T-cell (primary cell): Measurements from ENCODE around the gene LUZP2. TPM values are rescaled to one million over a fixed set of nuclear protein-coding genes. Genes with fewer than 3 reads are reported as not detected.

Experiments
- ATAC-seq, 4 experiments: fragments of 200-7000 bp in 3 of 4; fragments of 150-1000 bp in 1 of 4; cut with Tn5 transposase; replicated peaks in 1 of 4; 1 replicate in 3 of 4; 2 replicates in 1 of 4; pipeline ENCODE4 v1.10.0; 2021; ENCODE audit warnings: moderate library complexity in 3 of 4, mild to moderate bottlenecking in 2 of 4, moderate number of reproducible peaks in 1 of 4
- CTCF ChIA-PET, 2 donors: fragments of 300-600 bp; sonication (Branson Sonifier 250); formaldehyde crosslinking; loops; one replicate each; lab custom pipeline; 2022; ENCODE audit warnings: antibody characterized with exemption in 2 of 2; lab: Charles Lee
- POLR2A ChIA-PET, 2 donors: fragments of 300-600 bp; sonication (Branson Sonifier 250); formaldehyde crosslinking; loops; one replicate each; lab custom pipeline; 2022; ENCODE audit warnings: antibody characterized with exemption in 2 of 2; lab: Charles Lee
- DNase-seq, 35 experiments: peaks; one replicate each; pipeline versions ENCODE4 v3.0.0 to v3.0.0-alpha.2; 2013 to 2023
- H3K27ac ChIP-seq: one replicate; pipeline ENCODE4 v1.5.1; 2013; ENCODE audit warnings: low read length
- H3K27me3 ChIP-seq, 2 experiments: replicated peaks in 1 of 2; 1 replicate in 1 of 2; 2 replicates in 1 of 2; pipeline versions ENCODE4 v1.6.1 to v1.7.0; 2013; ENCODE audit warnings: low read length in 1 of 2, mixed read lengths in 1 of 2; ENCODE audit not compliant: control insufficient read depth in 2 of 2, insufficient read depth in 2 of 2; ENCODE audit errors: extremely low read depth in 1 of 2
- H3K36me3 ChIP-seq, 2 donors: 1 replicate in 1 of 2; 2 replicates in 1 of 2; pipeline versions ENCODE4 v1.6.1 to v1.7.0; 2013; ENCODE audit warnings: low read length in 1 of 2; ENCODE audit not compliant: control insufficient read depth in 2 of 2, insufficient read depth in 1 of 2; ENCODE audit errors: extremely low read depth in 1 of 2
- H3K4me1 ChIP-seq, 2 experiments: 1 replicate in 1 of 2; 2 replicates in 1 of 2; pipeline versions ENCODE4 v1.6.1 to v1.7.0; 2013; ENCODE audit warnings: low read length in 2 of 2, mixed read lengths in 1 of 2; ENCODE audit not compliant: insufficient read depth in 2 of 2, control insufficient read depth in 1 of 2; ENCODE audit errors: extremely low read depth in 1 of 2
- H3K4me3 ChIP-seq, 2 donors: 1 replicate in 1 of 2; 2 replicates in 1 of 2; pipeline versions ENCODE4 v1.5.1 to v1.7.0; 2013; ENCODE audit warnings: mild to moderate bottlenecking in 2 of 2, low read length in 1 of 2, moderate library complexity in 1 of 2; ENCODE audit not compliant: control insufficient read depth in 1 of 2; ENCODE audit errors: extremely low read depth in 1 of 2
- H3K9me3 ChIP-seq: 2 replicates; pipeline ENCODE4 v1.7.0; 2013
- H3K27ac Mint-ChIP-seq, 2 donors: one replicate each; pipeline ENCODE4 v1.8.0; 2020 to 2021; ENCODE audit warnings: mild to moderate bottlenecking in 2 of 2, mixed read lengths in 2 of 2
- H3K27me3 Mint-ChIP-seq, 2 donors: one replicate each; pipeline ENCODE4 v1.8.0; 2021 to 2022; ENCODE audit warnings: mixed read lengths in 2 of 2
- H3K36me3 Mint-ChIP-seq: one replicate; pipeline ENCODE4 v1.8.0; 2021; ENCODE audit warnings: mixed read lengths
- H3K4me1 Mint-ChIP-seq, 3 donors: one replicate each; pipeline ENCODE4 v1.8.0; 2020 to 2022; ENCODE audit warnings: mixed read lengths in 3 of 3, mild to moderate bottlenecking in 1 of 3
- H3K4me3 Mint-ChIP-seq, 3 donors: one replicate each; pipeline ENCODE4 v1.8.0; 2020 to 2022; ENCODE audit warnings: mild to moderate bottlenecking in 3 of 3, mixed read lengths in 3 of 3, moderate library complexity in 3 of 3
- H3K9me3 Mint-ChIP-seq, 3 donors: one replicate each; pipeline ENCODE4 v1.8.0; 2020 to 2022; ENCODE audit warnings: mixed read lengths in 3 of 3
- WGBS: methylation state at CpG from one replicate; pipeline ENCODE4 v1.1.5; 2013; ENCODE audit warnings: missing lambda C conversion rate; ENCODE audit not compliant: insufficient coverage; 5-methylcytosine and 5-hydroxymethylcytosine counted together
- total RNA-seq, 35 experiments: library from RNA in 6 of 35; stranded (reverse) in 6 of 35; fragments of 120-200 nt in 1 of 35; gene quantifications; one replicate each; pipeline versions ENCODE4 v1.2.1 to v1.2.4 and lab custom pipeline; 2013 to 2026

Gene LUZP2
- total RNA-seq, 5 donors from 2014 or later (not counting 1 experiment from before 2014, with no cell fraction given): not detected

GRCh38 chr11:24592360-24592759, 95.5 kb downstream of the LUZP2 start:
- ChIA-PET POLR2A (no interaction called here), CTCF (no interaction called here)
- Mint-ChIP-seq H3K36me3 (no peaks in the 10 kb centered on the region), H3K4me1 (no peaks in the 10 kb centered on the region), H3K9me3 (peaks cover 4 to 13% (median 8%) of the 10 kb centered on the region in 3 donors), H3K27me3 (no peaks in the 10 kb centered on the region), H3K4me3 (no peak overlapping the region), H3K27ac (no peak overlapping the region)
- Histone ChIP-seq H3K36me3 (no peaks in the 10 kb centered on the region), H3K4me3 (no peak overlapping the region), H3K4me1 (no peaks in the 10 kb centered on the region), H3K9me3 (no peaks in the 10 kb centered on the region), H3K27me3 (no peaks in the 10 kb centered on the region), H3K27ac (no peak overlapping the region)
- no CpG with 5 or more reads among the region's 2 CpGs for WGBS
- ATAC-seq: no peak
- DNase-seq: no peak

- ATAC-seq: no peak
- H3K4me3 Mint-ChIP-seq: no peak overlapping the region
These were observed 96.5 kb downstream of the LUZP2 start for GRCh38 chr11:24593332-24593731.

GRCh38 chr11:24594401-24594800, 97.5 kb downstream of the LUZP2 start:
- DNase-seq (no peak), ATAC-seq (no peak)
- no CpG with 5 or more reads among the region's 3 CpGs for WGBS
- no peak overlapping the region for H3K27ac Mint-ChIP-seq
- Histone ChIP-seq H3K4me1 (no peaks in the 10 kb centered on the region), H3K27me3 (no peaks in the 10 kb centered on the region), H3K9me3 (no peaks in the 10 kb centered on the region), H3K36me3 (no peaks in the 10 kb centered on the region), H3K4me3 (no peak overlapping the region), H3K27ac (no peak overlapping the region)
- CTCF ChIA-PET: no interaction called here
- no peaks in the 10 kb centered on the region for H3K4me1 Mint-ChIP-seq
- no peaks in the 10 kb centered on the region for H3K36me3 Mint-ChIP-seq
- no peak overlapping the region for H3K4me3 Mint-ChIP-seq
- H3K9me3 Mint-ChIP-seq: peaks cover 3 to 10% (median 4%) of the 10 kb centered on the region in 3 donors
- H3K27me3 Mint-ChIP-seq: no peaks in the 10 kb centered on the region
- POLR2A ChIA-PET: no interaction called here

More at GRCh38 chr11:24593332-24593731, 96.5 kb downstream of the LUZP2 start:
- H3K27me3 ChIP-seq: no peaks in the 10 kb centered on the region
- no peaks in the 10 kb centered on the region for H3K36me3 Mint-ChIP-seq
- CTCF ChIA-PET: no interaction called here
- H3K27ac Mint-ChIP-seq: no peak overlapping the region
- WGBS: 40% methylated on average over 3 of the region's 4 CpGs
- H3K9me3 ChIP-seq: no peaks in the 10 kb centered on the region
- POLR2A ChIA-PET: no interaction called here
- H3K36me3 ChIP-seq: no peaks in the 10 kb centered on the region
- no peaks in the 10 kb centered on the region for H3K4me1 Mint-ChIP-seq
- H3K9me3 Mint-ChIP-seq: peaks cover 4 to 15% (median 8%) of the 10 kb centered on the region in 3 donors
- no peak overlapping the region for H3K27ac ChIP-seq
- DNase-seq: no peak
- no peaks in the 10 kb centered on the region for H3K4me1 ChIP-seq
- H3K27me3 Mint-ChIP-seq: no peaks in the 10 kb centered on the region
- H3K4me3 ChIP-seq: no peak overlapping the region

- H3K4me1 Mint-ChIP-seq: no peaks in the 10 kb centered on the region
- no peaks in the 10 kb centered on the region for H3K36me3 ChIP-seq
- CTCF ChIA-PET: interaction anchor here in 1 of 2 donors (0.5 kb wide), 1 partner anchor 1139 kb away, joined by 3 read pairs; no protein-coding TSS in a partner anchor
- no CpG with 5 or more reads among the region's 2 CpGs for WGBS
- no peak overlapping the region for H3K4me3 ChIP-seq
- H3K27ac ChIP-seq: no peak overlapping the region
- no peaks in the 10 kb centered on the region for H3K27me3 Mint-ChIP-seq
- no peak overlapping the region for H3K4me3 Mint-ChIP-seq
- H3K27me3 ChIP-seq: no peaks in the 10 kb centered on the region
- DNase-seq: no peak
- peaks cover 0 to 10% (median 4%) of the 10 kb centered on the region in 3 donors for H3K9me3 Mint-ChIP-seq
- no peak overlapping the region for H3K27ac Mint-ChIP-seq
- no peak for ATAC-seq
- H3K36me3 Mint-ChIP-seq: no peaks in the 10 kb centered on the region
- no peaks in the 10 kb centered on the region for H3K9me3 ChIP-seq
- H3K4me1 ChIP-seq: no peaks in the 10 kb centered on the region
- POLR2A ChIA-PET: no interaction called here
These were observed 101.8 kb downstream of the LUZP2 start for GRCh38 chr11:24598641-24599040.

- CTCF ChIA-PET: no interaction called here
- POLR2A ChIA-PET: no interaction called here
- no peak overlapping the region for H3K4me3 Mint-ChIP-seq
- no peaks in the 10 kb centered on the region for H3K36me3 ChIP-seq
- peaks cover 4 to 16% (median 6%) of the 10 kb centered on the region in 3 donors for H3K9me3 Mint-ChIP-seq
- no peaks in the 10 kb centered on the region for H3K27me3 ChIP-seq
- no peaks in the 10 kb centered on the region for H3K9me3 ChIP-seq
- no peaks in the 10 kb centered on the region for H3K4me1 ChIP-seq
- no peaks in the 10 kb centered on the region for H3K4me1 Mint-ChIP-seq
- no peak overlapping the region for H3K4me3 ChIP-seq
- ATAC-seq (no peak), DNase-seq (no peak)
- H3K27ac ChIP-seq: no peak overlapping the region
- no peaks in the 10 kb centered on the region for H3K27me3 Mint-ChIP-seq
- H3K36me3 Mint-ChIP-seq: no peaks in the 10 kb centered on the region
- WGBS: no CpG with 5 or more reads among the region's 4 CpGs
- H3K27ac Mint-ChIP-seq: no peak overlapping the region
These were observed 112.6 kb downstream of the LUZP2 start for GRCh38 chr11:24609192-24610119.

GRCh38 chr11:24615451-24616160, 118.8 kb downstream of the LUZP2 start:
- no peaks in the 10 kb centered on the region for H3K27me3 Mint-ChIP-seq
- Histone ChIP-seq H3K4me1 (no peaks in the 10 kb centered on the region), H3K27me3 (no peaks in the 10 kb centered on the region), H3K27ac (no peak overlapping the region), H3K4me3 (no peak overlapping the region), H3K9me3 (no peaks in the 10 kb centered on the region), H3K36me3 (no peaks in the 10 kb centered on the region)
- H3K4me1 Mint-ChIP-seq: no peaks in the 10 kb centered on the region
- no peaks in the 10 kb centered on the region for H3K36me3 Mint-ChIP-seq
- ATAC-seq: no peak
- ChIA-PET CTCF (no interaction called here), POLR2A (no interaction called here)
- H3K4me3 Mint-ChIP-seq: no peak overlapping the region
- H3K9me3 Mint-ChIP-seq: peaks cover 4 to 6% (median 5%) of the 10 kb centered on the region in 3 donors
- DNase-seq: no peak
- no peak overlapping the region for H3K27ac Mint-ChIP-seq
